A673 (cell line): ENCODE data around the gene LCE7A. TPM values are rescaled to one million over a fixed set of nuclear protein-coding genes. Genes with fewer than 3 reads are reported as not detected.

Source experiments
- BruUV-seq: library from RNA; stranded (reverse); fragments of 400-500 nt; replicated peaks from 2 replicates; lab custom pipeline; 2021; lab: Mats Ljungman, UMichigan
- CTCF ChIA-PET: fragments of 300-600 bp; sonication (Branson Sonifier 250); formaldehyde crosslinking; loops from one replicate; lab custom pipeline; 2022; ENCODE audit warnings: antibody characterized with exemption; lab: Charles Lee
- POLR2A ChIA-PET: fragments of 300-600 bp; sonication (Branson Sonifier 250); formaldehyde crosslinking; loops from one replicate; lab custom pipeline; 2022; ENCODE audit warnings: antibody characterized with exemption; ENCODE audit not compliant: low non-redundant PET; lab: Charles Lee
- DNase-seq: peaks from one replicate; pipeline ENCODE4 v3.0.0-alpha.2; 2015; ENCODE audit warnings: low spot score
- H3K27ac ChIP-seq: fragments of 200-600 bp; sonication (generic); 2 replicates; pipeline ENCODE4 v1.5.1; 2016; ENCODE audit warnings: mixed run types, low read depth, mild to moderate bottlenecking, mixed read lengths, antibody characterized with exemption, low read length; ENCODE audit not compliant: poor library complexity, severe bottlenecking
- H3K27me3 ChIP-seq: fragments of 200-600 bp; sonication (generic); replicated peaks from 2 replicates; pipeline ENCODE4 v1.6.1; 2017; ENCODE audit warnings: mixed run types, low read depth, mild to moderate bottlenecking, mixed read lengths, antibody characterized with exemption, low read length; ENCODE audit not compliant: insufficient read depth, poor library complexity
- H3K36me3 ChIP-seq: fragments of 200-600 bp; sonication (generic); 2 replicates; pipeline ENCODE4 v1.6.1; 2016; ENCODE audit warnings: mixed run types, mild to moderate bottlenecking, mixed read lengths, antibody characterized with exemption, low read length; ENCODE audit not compliant: insufficient read depth, poor library complexity, severe bottlenecking
- H3K4me1 ChIP-seq: fragments of 200-600 bp; sonication (generic); 2 replicates; pipeline ENCODE4 v1.6.1; 2017; ENCODE audit warnings: mixed run types, mild to moderate bottlenecking, mixed read lengths, antibody characterized with exemption, low read length; ENCODE audit not compliant: insufficient read depth, poor library complexity, severe bottlenecking
- H3K4me3 ChIP-seq: fragments of 200-600 bp; sonication (generic); 2 replicates; pipeline ENCODE4 v1.5.1; 2016; ENCODE audit warnings: low read depth, mixed run types, mild to moderate bottlenecking, mixed read lengths, low read length; ENCODE audit not compliant: poor library complexity, severe bottlenecking
- H3K9me3 ChIP-seq: fragments of 200-600 bp; sonication (generic); 2 replicates; pipeline ENCODE4 v1.6.1; 2016; ENCODE audit warnings: mixed run types, low read depth, mild to moderate bottlenecking, mixed read lengths, antibody characterized with exemption, low read length; ENCODE audit not compliant: poor library complexity, severe bottlenecking
- EZH2 ChIP-seq: fragments of 200-600 bp; sonication (generic); IDR thresholded peaks from 2 replicates; pipeline ENCODE4 v1.6.1; 2017; ENCODE audit warnings: borderline replicate concordance, low read depth, mild to moderate bottlenecking, mixed read lengths, antibody characterized with exemption, low read length; ENCODE audit not compliant: poor library complexity, severe bottlenecking
- intact Hi-C: fragments of 100-400 bp; cut with micrococcal nuclease; formaldehyde crosslinking; loops from one replicate; pipeline ENCODE4 v1.10.0; 2022; ENCODE audit not compliant: unreplicated experiment
- total RNA-seq: library from RNA; stranded (reverse); gene quantifications from 2 replicates; pipeline ENCODE4 v1.2.3, GENCODE V29; 2021
- TF ChIP-seq, protein P1 (sequence below): fragments of 300-800, 200-600 bp; sonication (generic); conservative IDR thresholded peaks from 2 replicates; pipeline ENCODE4 v1.5.1; 2017; ENCODE audit warnings: low read depth, mild to moderate bottlenecking, antibody characterized with exemption, low read length, moderate library complexity, mixed read lengths

The LCE7A gene
- total RNA-seq, 1 experiment from 2014 or later = not detected

DNA sequence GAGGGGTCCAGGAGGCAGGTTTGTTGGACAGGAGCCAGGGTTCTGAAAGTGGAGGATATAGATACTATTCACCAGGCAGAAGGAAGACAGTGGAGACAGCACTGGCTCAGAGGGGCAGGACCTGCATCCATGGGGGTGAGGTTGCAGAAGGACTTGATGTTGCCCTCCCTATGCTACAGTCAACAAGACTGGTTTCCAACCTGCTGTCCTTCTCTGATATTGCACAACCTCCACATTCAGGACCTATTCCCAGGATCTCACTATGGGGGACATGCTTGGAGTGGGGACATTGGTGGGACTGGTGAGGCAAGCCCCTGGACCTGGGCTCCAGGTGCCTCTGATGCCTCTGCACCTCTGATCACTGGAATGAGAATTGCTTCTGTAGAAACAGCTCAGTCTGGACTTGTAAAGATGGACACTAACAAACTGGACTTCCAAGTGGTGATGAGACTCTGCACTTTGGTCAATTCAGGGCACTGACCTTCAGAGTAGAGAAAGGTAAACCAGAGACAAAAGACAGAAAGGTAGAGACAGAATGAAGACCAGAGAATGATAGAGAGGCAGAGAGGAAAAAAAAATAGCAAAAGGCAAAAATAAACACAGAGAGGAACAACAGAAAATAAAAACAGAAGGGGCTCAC is 19.9 kb downstream of the LCE7A start:
- TF ChIP-seq, protein P1, sequence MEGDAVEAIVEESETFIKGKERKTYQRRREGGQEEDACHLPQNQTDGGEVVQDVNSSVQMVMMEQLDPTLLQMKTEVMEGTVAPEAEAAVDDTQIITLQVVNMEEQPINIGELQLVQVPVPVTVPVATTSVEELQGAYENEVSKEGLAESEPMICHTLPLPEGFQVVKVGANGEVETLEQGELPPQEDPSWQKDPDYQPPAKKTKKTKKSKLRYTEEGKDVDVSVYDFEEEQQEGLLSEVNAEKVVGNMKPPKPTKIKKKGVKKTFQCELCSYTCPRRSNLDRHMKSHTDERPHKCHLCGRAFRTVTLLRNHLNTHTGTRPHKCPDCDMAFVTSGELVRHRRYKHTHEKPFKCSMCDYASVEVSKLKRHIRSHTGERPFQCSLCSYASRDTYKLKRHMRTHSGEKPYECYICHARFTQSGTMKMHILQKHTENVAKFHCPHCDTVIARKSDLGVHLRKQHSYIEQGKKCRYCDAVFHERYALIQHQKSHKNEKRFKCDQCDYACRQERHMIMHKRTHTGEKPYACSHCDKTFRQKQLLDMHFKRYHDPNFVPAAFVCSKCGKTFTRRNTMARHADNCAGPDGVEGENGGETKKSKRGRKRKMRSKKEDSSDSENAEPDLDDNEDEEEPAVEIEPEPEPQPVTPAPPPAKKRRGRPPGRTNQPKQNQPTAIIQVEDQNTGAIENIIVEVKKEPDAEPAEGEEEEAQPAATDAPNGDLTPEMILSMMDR = no peak
- TF ChIP-seq EZH2 = no peak
- Histone ChIP-seq H3K4me3 (no peak overlapping the region), H3K27me3 (peaks cover 4% of the 10 kb centered on the region), H3K9me3 (no peaks in the 10 kb centered on the region), H3K27ac (no peak overlapping the region), H3K4me1 (no peaks in the 10 kb centered on the region), H3K36me3 (no peaks in the 10 kb centered on the region)
- intact Hi-C loops = loop anchor here (10.0 kb wide), 2 partner anchors 175 to 315 kb away; partner anchors contain the start of gene SPRR2A
- CTCF ChIA-PET = no interaction called here
- BruUV-seq = no TSS peak
- POLR2A ChIA-PET = no interaction called here
- DNase-seq = no peak

DNA sequence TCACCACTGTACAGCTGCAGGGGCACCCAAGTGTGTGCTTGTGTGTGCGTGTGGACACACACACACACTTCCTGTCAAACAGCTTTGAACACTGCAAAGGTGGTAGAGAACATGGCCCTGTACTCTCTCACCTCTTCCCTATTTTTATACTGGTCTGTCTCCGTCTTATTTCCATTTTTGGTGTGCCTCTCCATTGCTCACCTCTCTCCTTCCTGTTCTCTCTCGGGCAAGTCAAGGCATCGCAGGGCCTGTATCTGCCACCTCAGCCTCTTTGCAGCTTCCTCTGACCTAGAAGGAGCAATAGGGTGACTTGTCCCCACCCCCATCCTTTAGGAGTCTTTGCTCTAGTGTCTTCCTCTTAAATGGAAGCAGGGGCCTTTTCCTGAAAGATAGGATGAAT is 20.5 kb downstream of the LCE7A start:
- Histone ChIP-seq H3K4me3 (no peak overlapping the region), H3K36me3 (no peaks in the 10 kb centered on the region), H3K27me3 (peaks cover 10% of the 10 kb centered on the region), H3K27ac (no peak overlapping the region), H3K9me3 (no peaks in the 10 kb centered on the region), H3K4me1 (no peaks in the 10 kb centered on the region)
- ChIA-PET CTCF (no interaction called here), POLR2A (no interaction called here)
- TF ChIP-seq, protein P1 = no peak
- no peak for TF ChIP-seq EZH2
- intact Hi-C loops = no loop called here
- no TSS peak for BruUV-seq
- no peak for DNase-seq

DNA sequence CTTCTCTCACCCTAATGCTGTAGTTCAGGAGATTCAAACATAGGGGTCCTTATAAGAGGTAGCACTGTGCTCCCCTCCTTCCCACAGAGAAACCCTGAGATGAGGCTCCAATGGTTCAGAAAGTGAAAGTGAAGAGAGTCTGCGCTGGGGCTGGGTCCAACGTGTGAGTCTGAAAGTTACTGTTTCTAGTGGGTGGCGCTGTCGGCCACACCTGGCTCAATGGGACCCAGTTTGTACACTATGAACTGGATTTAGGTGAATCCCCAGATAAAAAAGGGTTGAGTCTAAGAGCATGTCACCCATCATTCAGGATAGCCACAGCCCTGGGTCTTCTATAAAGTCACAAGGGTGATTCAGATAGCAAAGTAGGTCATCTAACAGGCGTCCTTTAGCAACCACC is 21.1 kb downstream of the LCE7A start:
- POLR2A ChIA-PET = no interaction called here
- Histone ChIP-seq H3K27ac (no peak overlapping the region), H3K36me3 (no peaks in the 10 kb centered on the region), H3K27me3 (peaks cover 12% of the 10 kb centered on the region), H3K9me3 (no peaks in the 10 kb centered on the region), H3K4me1 (no peaks in the 10 kb centered on the region), H3K4me3 (no peak overlapping the region)
- CTCF ChIA-PET = no interaction called here
- BruUV-seq = no TSS peak
- no peak for TF ChIP-seq EZH2
- TF ChIP-seq, protein P1 = no peak
- intact Hi-C loops = no loop called here
- no peak for DNase-seq
